Gastrocnemius medialis (tissue), 4 donors: ENCODE data around the gene ADAM23.

ENCODE experiments used
- POLR2A ChIP-seq, 2 donors: fragments of 450-650 bp; IDR thresholded peaks; one replicate each; pipeline ENCODE4 v1.6.1; 2017; ENCODE audit warnings: antibody characterized with exemption in 2 of 2, mild to moderate bottlenecking in 2 of 2, moderate library complexity in 2 of 2
- TF ChIP-seq, protein P1 (sequence below), 5 experiments: fragments of 450-650 bp in 3 of 5; fragments of 200-600 bp in 2 of 5; sonication (generic) in 2 of 5; IDR thresholded peaks in 4 of 5; conservative IDR thresholded peaks in 1 of 5; 1 replicate in 4 of 5; 2 replicates in 1 of 5; pipeline ENCODE4 v1.5.1; 2016 to 2019; ENCODE audit warnings: antibody characterized with exemption in 5 of 5, mild to moderate bottlenecking in 3 of 5, moderate library complexity in 3 of 5

DNA sequence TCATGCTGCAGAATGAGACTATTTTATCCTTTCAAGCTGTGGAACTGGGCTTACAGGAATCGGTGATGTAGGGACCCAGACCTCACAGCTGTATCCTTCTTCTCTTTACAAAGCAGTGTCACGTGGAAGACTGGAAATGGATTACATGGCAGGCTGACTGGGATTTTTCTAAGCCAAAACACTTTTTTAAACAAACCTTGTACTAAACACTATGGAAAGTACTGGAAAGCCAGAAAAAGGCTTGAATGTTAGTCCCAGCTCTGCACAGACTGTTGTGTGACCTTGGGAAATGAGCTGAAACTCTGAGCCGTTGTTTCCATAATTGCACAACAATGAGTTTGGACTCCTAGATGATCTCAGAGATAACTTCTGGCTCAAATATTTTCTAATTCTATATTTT is 7.6 kb upstream of the ADAM23 start:
- TF ChIP-seq, protein P1, sequence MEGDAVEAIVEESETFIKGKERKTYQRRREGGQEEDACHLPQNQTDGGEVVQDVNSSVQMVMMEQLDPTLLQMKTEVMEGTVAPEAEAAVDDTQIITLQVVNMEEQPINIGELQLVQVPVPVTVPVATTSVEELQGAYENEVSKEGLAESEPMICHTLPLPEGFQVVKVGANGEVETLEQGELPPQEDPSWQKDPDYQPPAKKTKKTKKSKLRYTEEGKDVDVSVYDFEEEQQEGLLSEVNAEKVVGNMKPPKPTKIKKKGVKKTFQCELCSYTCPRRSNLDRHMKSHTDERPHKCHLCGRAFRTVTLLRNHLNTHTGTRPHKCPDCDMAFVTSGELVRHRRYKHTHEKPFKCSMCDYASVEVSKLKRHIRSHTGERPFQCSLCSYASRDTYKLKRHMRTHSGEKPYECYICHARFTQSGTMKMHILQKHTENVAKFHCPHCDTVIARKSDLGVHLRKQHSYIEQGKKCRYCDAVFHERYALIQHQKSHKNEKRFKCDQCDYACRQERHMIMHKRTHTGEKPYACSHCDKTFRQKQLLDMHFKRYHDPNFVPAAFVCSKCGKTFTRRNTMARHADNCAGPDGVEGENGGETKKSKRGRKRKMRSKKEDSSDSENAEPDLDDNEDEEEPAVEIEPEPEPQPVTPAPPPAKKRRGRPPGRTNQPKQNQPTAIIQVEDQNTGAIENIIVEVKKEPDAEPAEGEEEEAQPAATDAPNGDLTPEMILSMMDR (IDR thresholded peaks at IDR 0.05 in 4 of 5, conservative IDR thresholded peaks at IDR 0.05 in 1 of 5): no peak
- TF ChIP-seq POLR2A (IDR thresholded peaks at IDR 0.05): no peak
